Measurements from ENCODE around the gene PFN3.

- TF ChIP-seq CTCF (IDR thresholded peaks at IDR 0.05 in 4 of 5, conservative IDR thresholded peaks at IDR 0.05 in 1 of 5): no peak
- TF ChIP-seq POLR2A (IDR thresholded peaks at IDR 0.05): no peak
Observed at GRCh38 chr5:177403102-177403791, 2.8 kb upstream of the PFN3 start.
